Measurements from ENCODE around the gene IL1RAPL1.

- TF ChIP-seq CTCF (IDR thresholded peaks at IDR 0.05; ENCODE audit: poor library complexity, severe bottlenecking) (no peak), EZH2 (IDR thresholded peaks at IDR 0.05; ENCODE audit: borderline replicate concordance, insufficient read depth, low read length, poor library complexity, severe bottlenecking) (no peak), TAF1 (IDR thresholded peaks at IDR 0.05; ENCODE audit: low read depth) (no peak), MXI1 (conservative IDR thresholded peaks at IDR 0.05; ENCODE audit: poor library complexity, severe bottlenecking) (no peak), REST (IDR thresholded peaks at IDR 0.05; ENCODE audit: borderline replicate concordance) (no peak), EP300 (conservative IDR thresholded peaks at IDR 0.05; ENCODE audit: poor library complexity, severe bottlenecking) (no peak), RAD21 (conservative IDR thresholded peaks at IDR 0.05) (no peak)
Observed at GRCh38 chrX:28888416-28888815, 301.2 kb downstream of the IL1RAPL1 start.
